Panc1 (cell line): ENCODE measurements around the gene CAMK2B. TPM values are rescaled to one million over a fixed set of nuclear protein-coding genes. Genes with fewer than 3 reads are reported as not detected.

Experiments used
- ATAC-seq: fragments of 200-7000 bp; cut with Tn5 transposase; 2 replicates; pipeline ENCODE4 v1.9.1; 2020; ENCODE audit warnings: mild to moderate bottlenecking, moderate library complexity
- BruUV-seq: library from RNA; stranded (reverse); fragments of 400-500 nt; replicated peaks from 2 replicates; lab custom pipeline; 2021; lab: Mats Ljungman, UMichigan
- CTCF ChIA-PET: fragments of 300-600 bp; sonication (Branson Sonifier 250); formaldehyde crosslinking; loops from one replicate; lab custom pipeline; 2022; ENCODE audit warnings: antibody characterized with exemption; lab: Charles Lee
- POLR2A ChIA-PET: fragments of 300-600 bp; sonication (Branson Sonifier 250); formaldehyde crosslinking; loops from one replicate; lab custom pipeline; 2022; ENCODE audit warnings: antibody characterized with exemption; lab: Charles Lee
- DNase-seq: peaks from one replicate; pipeline ENCODE4 v3.0.0-alpha.2; 2010; ENCODE audit warnings: low read depth, low spot score
- H3K27ac ChIP-seq: 2 replicates; pipeline ENCODE4 v1.5.1; 2011; ENCODE audit warnings: mild to moderate bottlenecking, low read length, inconsistent platforms
- H3K27me3 ChIP-seq: fragments of 200-500 bp; sonication (Bioruptor generic); 2 replicates; pipeline ENCODE4 v1.6.0; 2014; ENCODE audit warnings: low read length, inconsistent platforms; ENCODE audit not compliant: control insufficient read depth, insufficient read depth
- H3K36me3 ChIP-seq: fragments of 200-500 bp; sonication (Bioruptor generic); 2 replicates; pipeline ENCODE4 v1.5.1; 2014; ENCODE audit warnings: inconsistent platforms, mild to moderate bottlenecking, low read length, moderate library complexity; ENCODE audit not compliant: control insufficient read depth, insufficient read depth
- H3K4me1 ChIP-seq: 2 replicates; pipeline ENCODE4 v1.5.1; 2011; ENCODE audit warnings: inconsistent platforms, mild to moderate bottlenecking, low read length, moderate library complexity; ENCODE audit not compliant: control insufficient read depth, insufficient read depth
- H3K4me3 ChIP-seq, 2 experiments: 2 replicates each; pipeline ENCODE4 v1.5.1; 2011 to 2012; ENCODE audit warnings: low read depth in 2 of 2, low read length in 2 of 2, mild to moderate bottlenecking in 2 of 2, inconsistent platforms in 1 of 2, moderate library complexity in 1 of 2
- H3K9me3 ChIP-seq: fragments of 200-500 bp; sonication (Bioruptor generic); 2 replicates; pipeline ENCODE4 v1.5.1; 2014; ENCODE audit warnings: low read depth, mild to moderate bottlenecking, inconsistent platforms, low read length, moderate library complexity; ENCODE audit not compliant: control insufficient read depth, insufficient read depth
- CTCF ChIP-seq: fragments of 450-650 bp; IDR thresholded peaks from 2 replicates; pipeline ENCODE4 v1.5.1; 2017; ENCODE audit warnings: mild to moderate bottlenecking
- POLR2AphosphoS5 ChIP-seq: IDR thresholded peaks from 2 replicates; pipeline ENCODE4 v1.6.1; 2012; ENCODE audit warnings: mild to moderate bottlenecking, low read depth, low read length, moderate library complexity
- SIN3A ChIP-seq: IDR thresholded peaks from 2 replicates; pipeline ENCODE4 v1.6.1; 2012; ENCODE audit warnings: low read depth, mild to moderate bottlenecking, low read length, moderate library complexity, borderline replicate concordance; ENCODE audit not compliant: insufficient read depth
- TCF7L2 ChIP-seq: IDR thresholded peaks from 2 replicates; pipeline ENCODE4 v1.6.1; 2011; ENCODE audit warnings: mild to moderate bottlenecking, low read depth, low read length, inconsistent platforms
- in situ Hi-C: cut with HindIII; loops from 2 replicates; pipeline ENCODE4 v1.10.0; 2016; ENCODE audit warnings: low sequenced_read_pairs, low pct_unique_long_range_greater_than_20kb
- intact Hi-C: fragments of 100-400 bp; cut with micrococcal nuclease; formaldehyde crosslinking; loops from one replicate; pipeline ENCODE4 v1.10.0; 2022; ENCODE audit not compliant: unreplicated experiment
- total RNA-seq: library from RNA; stranded (reverse); gene quantifications from one replicate; pipeline ENCODE4 v1.2.1, GENCODE V29; 2021; ENCODE audit not compliant: unreplicated experiment
- TF ChIP-seq, protein P1 (sequence below), 2 experiments: IDR thresholded peaks; 2 replicates each; pipeline ENCODE4 v1.6.1; 2011 to 2012; ENCODE audit warnings: low read depth in 2 of 2, control low read depth in 1 of 2, low read length in 1 of 2, mild to moderate bottlenecking in 1 of 2, moderate library complexity in 1 of 2; ENCODE audit not compliant: insufficient read depth in 1 of 2

Gene CAMK2B
- total RNA-seq, 1 experiment from 2014 or later: 0.26 TPM

- POLR2A ChIA-PET: no interaction called here
- H3K27me3 ChIP-seq: peaks cover 17% of the 10 kb centered on the region
- CTCF ChIA-PET: no interaction called here
- BruUV-seq: no TSS peak
- intact Hi-C loops (no loop called here), in situ Hi-C loops (loop anchor here (25.0 kb wide), 1 partner anchor 122 kb away; the partner anchor contains the start of gene YKT6)
- no peaks in the 10 kb centered on the region; the same call in 1 of the 2 replicates for H3K9me3 ChIP-seq
- no peak for DNase-seq
- H3K4me3 ChIP-seq: no peak overlapping the region
- TF ChIP-seq POLR2AphosphoS5: no peak
- TF ChIP-seq CTCF: no peak
- TF ChIP-seq SIN3A: no peak
- H3K27ac ChIP-seq: no peak overlapping the region
- ATAC-seq: 0 out of 2 replicates have a peak, but pooled peaks have one; percentile 7
- H3K36me3 ChIP-seq: no peaks in the 10 kb centered on the region
- no peaks in the 10 kb centered on the region for H3K4me1 ChIP-seq
Measured at GRCh38 chr7:44333911-44334733, 8.7 kb upstream of the CAMK2B start.

- intact Hi-C loops: no loop called here
- TF ChIP-seq POLR2AphosphoS5: no peak
- no peak for TF ChIP-seq TCF7L2
- TF ChIP-seq, protein P1, sequence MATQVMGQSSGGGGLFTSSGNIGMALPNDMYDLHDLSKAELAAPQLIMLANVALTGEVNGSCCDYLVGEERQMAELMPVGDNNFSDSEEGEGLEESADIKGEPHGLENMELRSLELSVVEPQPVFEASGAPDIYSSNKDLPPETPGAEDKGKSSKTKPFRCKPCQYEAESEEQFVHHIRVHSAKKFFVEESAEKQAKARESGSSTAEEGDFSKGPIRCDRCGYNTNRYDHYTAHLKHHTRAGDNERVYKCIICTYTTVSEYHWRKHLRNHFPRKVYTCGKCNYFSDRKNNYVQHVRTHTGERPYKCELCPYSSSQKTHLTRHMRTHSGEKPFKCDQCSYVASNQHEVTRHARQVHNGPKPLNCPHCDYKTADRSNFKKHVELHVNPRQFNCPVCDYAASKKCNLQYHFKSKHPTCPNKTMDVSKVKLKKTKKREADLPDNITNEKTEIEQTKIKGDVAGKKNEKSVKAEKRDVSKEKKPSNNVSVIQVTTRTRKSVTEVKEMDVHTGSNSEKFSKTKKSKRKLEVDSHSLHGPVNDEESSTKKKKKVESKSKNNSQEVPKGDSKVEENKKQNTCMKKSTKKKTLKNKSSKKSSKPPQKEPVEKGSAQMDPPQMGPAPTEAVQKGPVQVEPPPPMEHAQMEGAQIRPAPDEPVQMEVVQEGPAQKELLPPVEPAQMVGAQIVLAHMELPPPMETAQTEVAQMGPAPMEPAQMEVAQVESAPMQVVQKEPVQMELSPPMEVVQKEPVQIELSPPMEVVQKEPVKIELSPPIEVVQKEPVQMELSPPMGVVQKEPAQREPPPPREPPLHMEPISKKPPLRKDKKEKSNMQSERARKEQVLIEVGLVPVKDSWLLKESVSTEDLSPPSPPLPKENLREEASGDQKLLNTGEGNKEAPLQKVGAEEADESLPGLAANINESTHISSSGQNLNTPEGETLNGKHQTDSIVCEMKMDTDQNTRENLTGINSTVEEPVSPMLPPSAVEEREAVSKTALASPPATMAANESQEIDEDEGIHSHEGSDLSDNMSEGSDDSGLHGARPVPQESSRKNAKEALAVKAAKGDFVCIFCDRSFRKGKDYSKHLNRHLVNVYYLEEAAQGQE (IDR thresholded peaks at IDR 0.05; ENCODE audit: insufficient read depth in 1 of 2, low read depth in 2 of 2, low read length in 1 of 2): no peak
- Histone ChIP-seq H3K9me3 (no peaks in the 10 kb centered on the region), H3K4me3 (no peak overlapping the region), H3K4me1 (no peaks in the 10 kb centered on the region), H3K27me3 (peaks cover under 1% of the 10 kb centered on the region; the same call in 1 of the 2 replicates), H3K36me3 (no peaks in the 10 kb centered on the region), H3K27ac (no peak overlapping the region)
- no TSS peak for BruUV-seq
- in situ Hi-C loops: loop anchor here (25.0 kb wide), 1 partner anchor 119 kb away; the partner anchor contains the start of gene YKT6
- CTCF ChIA-PET: no interaction called here
- DNase-seq: no peak
- no peak for ATAC-seq
- POLR2A ChIA-PET: no interaction called here
Measured at GRCh38 chr7:44331682-44332081, 6.3 kb upstream of the CAMK2B start.

DNA sequence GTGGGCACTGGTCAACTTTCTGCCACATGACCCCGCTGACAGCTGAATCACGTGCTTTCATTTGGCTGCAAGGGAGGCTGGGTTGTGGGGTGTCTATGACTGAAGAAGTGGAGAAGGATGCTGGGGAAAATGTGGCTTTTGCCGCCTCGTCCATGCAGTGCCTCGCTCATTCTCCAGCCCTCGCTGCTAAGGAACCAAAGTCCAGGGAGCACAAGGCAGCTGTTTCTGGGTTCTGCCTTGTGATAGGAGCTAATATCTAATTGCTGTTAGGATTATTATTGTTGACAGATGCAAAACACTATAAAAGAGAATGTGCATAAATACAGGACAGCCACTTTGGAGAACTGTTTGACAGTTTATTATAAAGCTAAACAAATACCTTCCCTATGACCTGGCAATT, 4.9 kb upstream of the CAMK2B start:
- no peak for DNase-seq
- Histone ChIP-seq H3K9me3 (no peaks in the 10 kb centered on the region), H3K27ac (no peak overlapping the region), H3K27me3 (peaks cover 2% of the 10 kb centered on the region; the same call in 1 of the 2 replicates), H3K4me3 (no peak overlapping the region), H3K36me3 (no peaks in the 10 kb centered on the region), H3K4me1 (no peaks in the 10 kb centered on the region)
- TF ChIP-seq POLR2AphosphoS5 (no peak), TCF7L2 (no peak), CTCF (no peak), SIN3A (no peak)
- TF ChIP-seq, protein P1 (IDR thresholded peaks at IDR 0.05; ENCODE audit: insufficient read depth in 1 of 2, low read depth in 2 of 2, low read length in 1 of 2): no peak
- in situ Hi-C loops (loop anchor here (25.0 kb wide), 1 partner anchor 118 kb away; the partner anchor contains the start of gene YKT6), intact Hi-C loops (no loop called here)
- ATAC-seq: no peak
- CTCF ChIA-PET: no interaction called here
- POLR2A ChIA-PET: no interaction called here
- BruUV-seq: no TSS peak
